HG03354 (cell line): ENCODE results near the gene DLEU7.

Source experiments
- ATAC-seq: cut with Tn5 transposase; IDR thresholded peaks from one replicate; pipeline ENCODE4 v1.9.1; 2021; ENCODE audit warnings: mild to moderate bottlenecking; ENCODE audit not compliant: unreplicated experiment, poor library complexity, severe bottlenecking

The DLEU7 gene

GRCh38 chr13:50843257-50844083 lies at the start of gene DLEU7:
TSS of gene DLEU7 (minus strand) at chr13:50843692. CDS start at chr13:50843646, 46 bp downstream.
- ATAC-seq: no peak

GRCh38 chr13:50892210-50892944 lies 48.9 kb upstream of the DLEU7 start:
- no peak for ATAC-seq

- ATAC-seq: no peak
These were observed 47.7 kb upstream of the DLEU7 start for GRCh38 chr13:50891206-50891605.

GRCh38 chr13:50889317-50889716 lies 45.8 kb upstream of the DLEU7 start:
- ATAC-seq: no peak

GRCh38 chr13:50888362-50888761 lies 44.9 kb upstream of the DLEU7 start:
- ATAC-seq: no peak

- ATAC-seq: no peak
These were observed 43.7 kb upstream of the DLEU7 start for GRCh38 chr13:50887151-50887550.

GRCh38 chr13:50884265-50884664 lies 40.8 kb upstream of the DLEU7 start:
- no peak for ATAC-seq

GRCh38 chr13:50883728-50884127 lies 40.2 kb upstream of the DLEU7 start:
- ATAC-seq: no peak

- ATAC-seq: no peak
These were observed 39.4 kb upstream of the DLEU7 start for GRCh38 chr13:50882816-50883435.

- no peak for ATAC-seq
These were observed 30.5 kb upstream of the DLEU7 start for GRCh38 chr13:50873991-50874390.

- ATAC-seq: no peak
These were observed 30.0 kb upstream of the DLEU7 start for GRCh38 chr13:50873467-50873866.

- ATAC-seq: no peak
These were observed 27.9 kb upstream of the DLEU7 start for GRCh38 chr13:50871405-50871804.

GRCh38 chr13:50867637-50867945 lies 24.1 kb upstream of the DLEU7 start:
- no peak for ATAC-seq

GRCh38 chr13:50866817-50867636 lies 23.5 kb upstream of the DLEU7 start:
- ATAC-seq: no peak

- no peak for ATAC-seq
These were observed 21.0 kb upstream of the DLEU7 start for GRCh38 chr13:50864492-50864891.

GRCh38 chr13:50855681-50856080 lies 12.2 kb upstream of the DLEU7 start:
- ATAC-seq: no peak

- no peak for ATAC-seq
These were observed 7.0 kb upstream of the DLEU7 start for GRCh38 chr13:50850445-50850844.

- ATAC-seq: no peak
These were observed 4.0 kb upstream of the DLEU7 start for GRCh38 chr13:50847501-50847900.

- no peak for ATAC-seq
These were observed 3.5 kb upstream of the DLEU7 start for GRCh38 chr13:50846861-50847475.

GRCh38 chr13:50845211-50845610 lies 1.7 kb upstream of the DLEU7 start:
- ATAC-seq: no peak
